GM12865 (cell line): ENCODE results near the gene PARP2.

Source experiments
- DNase-seq: peaks from one replicate; pipeline ENCODE4 v3.0.0; 2010; ENCODE audit warnings: low read depth
- H3K4me3 ChIP-seq: 2 replicates; pipeline ENCODE4 v1.5.1; 2011; ENCODE audit warnings: mild to moderate bottlenecking, low read depth, low read length, control low read depth
- CTCF ChIP-seq: IDR thresholded peaks from 2 replicates; pipeline ENCODE4 v1.5.1; 2011; ENCODE audit warnings: low read length, control low read depth, low read depth, inconsistent platforms; ENCODE audit not compliant: insufficient read depth; ENCODE audit errors: missing control alignments

Gene PARP2

GRCh38 chr14:20382526-20382925, 39.1 kb downstream of the PARP2 start:
- TF ChIP-seq CTCF, result no peak
- no peak for DNase-seq
- H3K4me3 ChIP-seq, result no peak overlapping the region

- no peak overlapping the region for H3K4me3 ChIP-seq
- no peak for DNase-seq
- no peak for TF ChIP-seq CTCF
Measured at GRCh38 chr14:20383032-20383431, 39.6 kb downstream of the PARP2 start.

GRCh38 chr14:20383636-20384035, 40.2 kb downstream of the PARP2 start:
- no peak overlapping the region for H3K4me3 ChIP-seq
- no peak for DNase-seq
- no peak for TF ChIP-seq CTCF

- no peak for TF ChIP-seq CTCF
- DNase-seq, result no peak
- no peak overlapping the region for H3K4me3 ChIP-seq
Measured at GRCh38 chr14:20384321-20384720, 40.9 kb downstream of the PARP2 start.

GRCh38 chr14:20384886-20385285, 41.5 kb downstream of the PARP2 start:
- no peak for TF ChIP-seq CTCF
- DNase-seq, result no peak
- no peak overlapping the region for H3K4me3 ChIP-seq

- H3K4me3 ChIP-seq, result no peak overlapping the region
- TF ChIP-seq CTCF, result no peak
- DNase-seq, result no peak
Measured at GRCh38 chr14:20386276-20386855, 42.9 kb downstream of the PARP2 start.

GRCh38 chr14:20387576-20387975, 44.1 kb downstream of the PARP2 start:
- TF ChIP-seq CTCF, result no peak
- DNase-seq, result peak; percentile 41
- no peak overlapping the region for H3K4me3 ChIP-seq
